Brain microvascular endothelial cell (primary cell): ENCODE measurements around the gene GOLGA6A.

Source experiments
- DNase-seq: peaks from one replicate; pipeline ENCODE4 v3.0.0-alpha.2; 2020
- H3K27ac ChIP-seq: fragments of 250-450 bp; sonication (Bioruptor Pico); 2 replicates; pipeline ENCODE4 v1.5.1; 2020; ENCODE audit warnings: mild to moderate bottlenecking, moderate library complexity
- H3K27me3 ChIP-seq: fragments of 250-450 bp; sonication (Bioruptor Pico); replicated peaks from 2 replicates; pipeline ENCODE4 v1.5.1; 2020; ENCODE audit warnings: mild to moderate bottlenecking
- H3K36me3 ChIP-seq: fragments of 250-450 bp; sonication (Bioruptor Pico); replicated peaks from 2 replicates; pipeline ENCODE4 v1.5.1; 2020; ENCODE audit warnings: mild to moderate bottlenecking
- H3K4me3 ChIP-seq: 2 replicates; pipeline ENCODE4 v1.5.1; 2011; ENCODE audit warnings: low read depth, mild to moderate bottlenecking, control low read depth, low read length, moderate library complexity
- CTCF ChIP-seq: IDR thresholded peaks from 2 replicates; pipeline ENCODE4 v1.5.1; 2011; ENCODE audit warnings: low read depth, mild to moderate bottlenecking, moderate library complexity, low read length, control low read depth, inconsistent platforms; ENCODE audit errors: missing control alignments
- in situ Hi-C: cut with HindIII; loops from 2 replicates; pipeline ENCODE4 v1.10.0; 2017; ENCODE audit warnings: low sequenced_read_pairs, low pct_ligation_motif_present

The GOLGA6A gene

GRCh38 chr15:74041311-74041756, 41.0 kb downstream of the GOLGA6A start:
- TF ChIP-seq CTCF: no peak
- peaks cover 5% of the 10 kb centered on the region for H3K36me3 ChIP-seq
- no peak overlapping the region for H3K4me3 ChIP-seq
- no peaks in the 10 kb centered on the region for H3K27me3 ChIP-seq
- DNase-seq: no peak
- in situ Hi-C loops: no loop called here
- peak overlapping the region; percentile 73 for H3K27ac ChIP-seq

GRCh38 chr15:74040109-74040850, 42.1 kb downstream of the GOLGA6A start:
- in situ Hi-C loops: no loop called here
- TF ChIP-seq CTCF: no peak
- Histone ChIP-seq H3K4me3 (no peak overlapping the region), H3K27me3 (no peaks in the 10 kb centered on the region), H3K27ac (peak overlapping the region; percentile 73), H3K36me3 (peaks cover 16% of the 10 kb centered on the region)
- peak; percentile 97 for DNase-seq

DNA sequence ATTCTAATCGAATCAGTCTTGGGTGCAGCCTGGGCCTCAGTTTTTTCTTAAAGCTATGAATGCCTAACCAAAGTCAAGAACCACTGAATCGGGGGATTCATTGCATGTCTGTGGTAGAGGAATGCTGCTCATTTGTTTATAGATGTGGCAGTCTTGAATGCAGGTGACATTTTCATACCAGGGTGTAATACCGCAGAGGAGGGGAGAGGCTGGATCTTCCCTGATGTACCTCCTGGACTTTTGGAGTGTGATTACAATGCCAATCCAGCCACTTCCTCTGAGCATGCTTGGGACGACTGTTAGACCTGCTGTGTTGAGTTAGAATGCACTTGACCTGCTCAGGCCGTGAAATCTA, 42.7 kb downstream of the GOLGA6A start:
- TF ChIP-seq CTCF: no peak
- H3K36me3 ChIP-seq: peaks cover 22% of the 10 kb centered on the region
- no peaks in the 10 kb centered on the region for H3K27me3 ChIP-seq
- H3K4me3 ChIP-seq: no peak overlapping the region
- DNase-seq: no peak
- H3K27ac ChIP-seq: peak overlapping the region; percentile 73
- in situ Hi-C loops: no loop called here

GRCh38 chr15:74038707-74039655, 43.4 kb downstream of the GOLGA6A start:
- Histone ChIP-seq H3K4me3 (no peak overlapping the region), H3K36me3 (peaks cover 28% of the 10 kb centered on the region), H3K27ac (peak overlapping the region; percentile 73), H3K27me3 (no peaks in the 10 kb centered on the region)
- DNase-seq: peak; percentile 60
- in situ Hi-C loops: no loop called here
- no peak for TF ChIP-seq CTCF

- in situ Hi-C loops: no loop called here
Measured at GRCh38 chr15:74037171-74038117, 44.9 kb downstream of the GOLGA6A start.

More at GRCh38 chr15:74037171-74038117, 44.9 kb downstream of the GOLGA6A start:
- peaks cover 41% of the 10 kb centered on the region for H3K36me3 ChIP-seq
- no peak overlapping the region for H3K27ac ChIP-seq
- no peaks in the 10 kb centered on the region for H3K27me3 ChIP-seq
- H3K4me3 ChIP-seq: no peak overlapping the region
- DNase-seq: no peak
- TF ChIP-seq CTCF: no peak
